A549 (cell line): Measurements from ENCODE around the gene TEAD2. TPM values are rescaled to one million over a fixed set of nuclear protein-coding genes. Genes with fewer than 3 reads are reported as not detected.

Experiments used
- ATAC-seq, 2 experiments: fragments of 200-7000 bp in 1 of 2; fragments of >200 bp in 1 of 2; cut with Nextera tagmentation in 1 of 2; cut with Tn5 transposase in 1 of 2; 3 replicates each; pipeline versions ENCODE4 v1.8.0 to v1.9.1; 2018 to 2020; ENCODE audit warnings: mild to moderate bottlenecking in 1 of 2, moderate library complexity in 1 of 2
- CTCF ChIA-PET: fragments of 300-600 bp; sonication (Branson Sonifier 250); formaldehyde crosslinking; extraction: SDS; loops from one replicate; lab custom pipeline; 2021; ENCODE audit warnings: antibody characterized with exemption, inconsistent platforms; lab: Yijun Ruan, JAX
- POLR2A ChIA-PET: fragments of 350-600 bp; formaldehyde crosslinking; extraction: SDS; loops from one replicate; lab custom pipeline; 2021; ENCODE audit warnings: antibody characterized with exemption, inconsistent platforms; lab: Yijun Ruan, JAX
- DNase-seq, 2 experiments: peaks; one replicate each; pipeline versions ENCODE4 v3.0.0 to v3.0.0-alpha.2; 2011 to 2016; ENCODE audit warnings: low read depth in 1 of 2, low spot score in 1 of 2
- FAIRE-seq: peaks from 2 replicates; lab custom pipeline; 2011; peaks lifted over from hg19 to GRCh38; lab: Jason Lieb, UNC
- H3K27ac ChIP-seq, 2 experiments: fragments of >200 bp; sonication (Bioruptor Twin); formaldehyde crosslinking; 3 replicates each; pipeline ENCODE4 v1.5.1; 2016 to 2017
- H3K4me1 ChIP-seq: fragments of >200 bp; sonication (Bioruptor Twin); formaldehyde crosslinking; 3 replicates; pipeline ENCODE4 v1.6.1; 2016
- H3K4me2 ChIP-seq: fragments of >200 bp; sonication (Bioruptor Twin); formaldehyde crosslinking; 3 replicates; pipeline ENCODE4 v1.6.1; 2016
- H3K4me3 ChIP-seq: fragments of >200 bp; sonication (Bioruptor Twin); formaldehyde crosslinking; 3 replicates; pipeline ENCODE4 v1.5.1; 2016
- H3K9me3 ChIP-seq: fragments of >200 bp; sonication (Bioruptor Twin); formaldehyde crosslinking; 3 replicates; pipeline ENCODE4 v1.6.1; 2016
- BHLHE40 ChIP-seq: IDR thresholded peaks from 2 replicates; pipeline ENCODE4 v1.6.1; 2012; ENCODE audit warnings: low read depth, low read length, inconsistent platforms
- CEBPB ChIP-seq, 2 experiments: fragments of >200 bp in 1 of 2; sonication (Bioruptor Twin) in 1 of 2; formaldehyde crosslinking in 1 of 2; IDR thresholded peaks; 2 replicates each; pipeline ENCODE4 v1.6.1; 2012 to 2016
- CHD2 ChIP-seq: fragments of 150-350 bp; IDR thresholded peaks from 2 replicates; pipeline ENCODE4 v1.6.1; 2014; ENCODE audit warnings: low read length; ENCODE audit not compliant: partially characterized antibody
- HDAC2 ChIP-seq: fragments of 200-600 bp; sonication (generic); IDR thresholded peaks from 2 replicates; pipeline ENCODE4 v1.6.1; 2016
- HOXA7 ChIP-seq: fragments of 250-450 bp; sonication (Bioruptor Pico); IDR thresholded peaks from 2 replicates; pipeline ENCODE4 v1.5.0; 2020; ENCODE audit warnings: mild to moderate bottlenecking, moderate library complexity
- HOXB13 ChIP-seq: fragments of 250-450 bp; sonication (Bioruptor Pico); IDR thresholded peaks from 2 replicates; pipeline ENCODE4 v1.5.0; 2020; ENCODE audit warnings: low read depth, mild to moderate bottlenecking, moderate library complexity
- HOXB5 ChIP-seq: fragments of 250-450 bp; sonication (Bioruptor Pico); IDR thresholded peaks from 2 replicates; pipeline ENCODE4 v1.5.0; 2020; ENCODE audit warnings: mild to moderate bottlenecking, moderate library complexity
- KDM5A ChIP-seq: fragments of 200-600 bp; sonication (generic); IDR thresholded peaks from 2 replicates; pipeline ENCODE4 v1.6.1; 2016; ENCODE audit warnings: antibody characterized with exemption, mild to moderate bottlenecking
- MAZ ChIP-seq: fragments of 150-350 bp; IDR thresholded peaks from 2 replicates; pipeline ENCODE4 v1.6.1; 2014; ENCODE audit warnings: antibody characterized with exemption, low read depth, low read length, borderline replicate concordance
- NPAS2 ChIP-seq: fragments of 250-450 bp; sonication (Bioruptor Pico); IDR thresholded peaks from 2 replicates; pipeline ENCODE4 v1.8.0; 2022; ENCODE audit warnings: mild to moderate bottlenecking, moderate library complexity, borderline replicate concordance
- POLR2A ChIP-seq: IDR thresholded peaks from 2 replicates; pipeline ENCODE4 v1.6.1; 2012; ENCODE audit warnings: mild to moderate bottlenecking, low read length
- POLR2AphosphoS2 ChIP-seq: conservative IDR thresholded peaks from 2 replicates; pipeline ENCODE4 v1.6.1; 2012; ENCODE audit warnings: low read length, improper control_type of control experiment, inconsistent platforms
- RNF2 ChIP-seq: fragments of 200-600 bp; sonication (generic); IDR thresholded peaks from 2 replicates; pipeline ENCODE4 v1.6.1; 2016; ENCODE audit warnings: low read depth, mild to moderate bottlenecking, antibody characterized with exemption, moderate library complexity, borderline replicate concordance
- SMC3 ChIP-seq: fragments of >200 bp; sonication (Bioruptor Twin); formaldehyde crosslinking; IDR thresholded peaks from 3 replicates; pipeline ENCODE4 v1.6.1; 2018; ENCODE audit warnings: inconsistent platforms
- SREBF2 ChIP-seq: fragments of 450-650 bp; IDR thresholded peaks from 2 replicates; pipeline ENCODE4 v1.6.1; 2014; ENCODE audit warnings: mild to moderate bottlenecking, moderate library complexity
- ZC3H11A ChIP-seq: fragments of 450-650 bp; IDR thresholded peaks from 2 replicates; pipeline ENCODE4 v1.6.1; 2014; ENCODE audit warnings: antibody characterized with exemption, mild to moderate bottlenecking
- WGBS: methylation state at CpG from one replicate; pipeline ENCODE4 v1.1.6; 2017; ENCODE audit errors: missing lambda C conversion rate; 5-methylcytosine and 5-hydroxymethylcytosine counted together
- polyA plus RNA-seq, 4 experiments: library from polyadenylated mRNA; depleted of rRNA in 3 of 4; stranded (reverse); fragments of >200 nt; fragmentation: RNase III in 1 of 4; extraction: RNeasy Plus Mini Kit Qiagen cat#74134 plus additional on column Dnase treatment in 1 of 4; gene quantifications; 2 replicates in 3 of 4; 3 replicates in 1 of 4; pipeline ENCODE4 v1.2.3, GENCODE V29; 2011 to 2017
- TF ChIP-seq, protein P1 (sequence below): IDR thresholded peaks from 2 replicates; pipeline ENCODE4 v1.6.1; 2012
- TF ChIP-seq, protein P2 (sequence below): fragments of >200 bp; sonication (Bioruptor Twin); formaldehyde crosslinking; IDR thresholded peaks from 2 replicates; pipeline ENCODE4 v1.6.1; 2016
- TF ChIP-seq, protein P3 (sequence below): fragments of 150-350 bp; IDR thresholded peaks from 2 replicates; pipeline ENCODE4 v1.6.1; 2014; ENCODE audit warnings: low read depth, mild to moderate bottlenecking, low read length
- TF ChIP-seq, protein P4 (sequence below): fragments of >200 bp; sonication (Bioruptor Twin); formaldehyde crosslinking; IDR thresholded peaks from 3 replicates; pipeline ENCODE4 v1.5.1; 2016
- TF ChIP-seq, protein P5 (sequence below): fragments of 250-450 bp; sonication (Bioruptor Pico); IDR thresholded peaks from 2 replicates; pipeline ENCODE4 v1.5.0; 2020; ENCODE audit warnings: low read depth, mild to moderate bottlenecking, moderate library complexity

TEAD2 gene
- polyA plus RNA-seq, 2 of the 4 experiments (the other 2 are of a cell fraction): 15.9 to 25.3 TPM

DNA sequence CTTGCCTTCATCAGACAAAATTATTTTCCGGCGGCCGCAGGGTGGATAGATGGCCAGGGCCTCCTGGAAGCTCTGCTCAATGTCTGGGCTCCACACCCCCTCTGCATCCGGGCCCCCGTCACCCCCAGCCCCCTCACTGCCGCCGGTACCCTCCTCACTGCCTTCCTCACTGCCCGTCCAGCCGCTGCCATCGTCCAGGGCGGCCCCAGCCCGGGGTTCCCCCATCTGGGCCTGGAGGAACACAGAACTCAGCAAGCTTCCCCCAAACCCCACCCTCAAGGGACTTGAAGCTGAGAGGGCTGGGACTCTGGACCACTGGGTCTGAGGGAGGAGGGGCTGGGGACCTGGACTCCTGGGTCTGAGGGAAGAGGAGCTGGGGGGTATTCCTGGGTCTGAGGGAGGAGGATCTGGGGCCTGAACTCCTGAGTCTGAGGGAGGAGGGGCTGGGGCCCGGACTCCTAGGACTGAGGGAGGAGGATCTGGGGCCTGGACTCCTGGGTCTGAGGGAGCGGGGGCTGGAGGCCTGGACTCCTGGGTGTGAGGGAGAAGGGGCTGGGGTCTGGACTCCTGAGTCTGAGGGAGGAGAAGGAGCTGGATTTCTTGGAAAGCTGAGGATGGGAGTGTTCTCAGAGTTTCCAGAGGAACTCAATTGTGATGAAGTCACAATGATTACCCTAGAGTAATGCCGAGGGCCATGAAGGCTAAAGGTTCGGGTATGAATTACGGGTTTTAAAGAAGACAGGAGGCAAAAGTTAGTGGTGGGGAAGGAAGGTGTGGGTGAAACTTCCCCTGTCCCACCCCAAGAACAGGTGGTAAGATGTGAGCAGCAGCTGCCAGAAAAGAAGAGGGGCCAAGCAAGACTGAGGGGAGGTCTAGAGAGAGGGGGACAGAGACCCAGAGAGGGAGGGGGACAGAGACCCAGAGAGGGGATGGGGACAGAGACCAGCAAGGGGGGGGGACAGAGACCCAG lies 2.1 kb downstream of the TEAD2 start:
- Histone ChIP-seq H3K4me2 (peak overlapping the region; percentile 99; the same call in 2 of the 3 replicates), H3K27ac (peak overlapping the region in 1 of 2 experiments; percentile 90; a peak in 3 of 6 replicates), H3K4me3 (no peak overlapping the region), H3K9me3 (no peaks in the 10 kb centered on the region), H3K4me1 (peaks cover 24% of the 10 kb centered on the region)
- ChIA-PET POLR2A (interaction anchor here (0.5 kb wide), 1 partner anchor 38 kb away, joined by 3 read pairs; no protein-coding TSS in a partner anchor), CTCF (interaction anchor here (0.7 to 3.2 kb wide), 8 partner anchors 11 to 134 kb away, joined by 3 to 19 read pairs (median 5); no protein-coding TSS in a partner anchor)
- WGBS: 87% methylated on average over 13 of the region's 17 CpGs
- TF ChIP-seq SMC3 (no peak), CHD2 (no peak), POLR2AphosphoS2 (no peak), SREBF2 (no peak), HOXA7 (CRISPR knock-in tag) (no peak), KDM5A (no peak), HOXB13 (CRISPR knock-in tag) (no peak), HDAC2 (no peak), MAZ (no peak), ZC3H11A (no peak)
- TF ChIP-seq, protein P1, sequence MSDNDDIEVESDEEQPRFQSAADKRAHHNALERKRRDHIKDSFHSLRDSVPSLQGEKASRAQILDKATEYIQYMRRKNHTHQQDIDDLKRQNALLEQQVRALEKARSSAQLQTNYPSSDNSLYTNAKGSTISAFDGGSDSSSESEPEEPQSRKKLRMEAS: no peak
- TF ChIP-seq, protein P2, sequence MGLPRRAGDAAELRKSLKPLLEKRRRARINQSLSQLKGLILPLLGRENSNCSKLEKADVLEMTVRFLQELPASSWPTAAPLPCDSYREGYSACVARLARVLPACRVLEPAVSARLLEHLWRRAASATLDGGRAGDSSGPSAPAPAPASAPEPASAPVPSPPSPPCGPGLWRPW: no peak
- TF ChIP-seq, protein P3, sequence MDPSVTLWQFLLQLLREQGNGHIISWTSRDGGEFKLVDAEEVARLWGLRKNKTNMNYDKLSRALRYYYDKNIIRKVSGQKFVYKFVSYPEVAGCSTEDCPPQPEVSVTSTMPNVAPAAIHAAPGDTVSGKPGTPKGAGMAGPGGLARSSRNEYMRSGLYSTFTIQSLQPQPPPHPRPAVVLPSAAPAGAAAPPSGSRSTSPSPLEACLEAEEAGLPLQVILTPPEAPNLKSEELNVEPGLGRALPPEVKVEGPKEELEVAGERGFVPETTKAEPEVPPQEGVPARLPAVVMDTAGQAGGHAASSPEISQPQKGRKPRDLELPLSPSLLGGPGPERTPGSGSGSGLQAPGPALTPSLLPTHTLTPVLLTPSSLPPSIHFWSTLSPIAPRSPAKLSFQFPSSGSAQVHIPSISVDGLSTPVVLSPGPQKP: no peak
- FAIRE-seq: no peak
- ATAC-seq: no peak
- DNase-seq: no peak

DNA sequence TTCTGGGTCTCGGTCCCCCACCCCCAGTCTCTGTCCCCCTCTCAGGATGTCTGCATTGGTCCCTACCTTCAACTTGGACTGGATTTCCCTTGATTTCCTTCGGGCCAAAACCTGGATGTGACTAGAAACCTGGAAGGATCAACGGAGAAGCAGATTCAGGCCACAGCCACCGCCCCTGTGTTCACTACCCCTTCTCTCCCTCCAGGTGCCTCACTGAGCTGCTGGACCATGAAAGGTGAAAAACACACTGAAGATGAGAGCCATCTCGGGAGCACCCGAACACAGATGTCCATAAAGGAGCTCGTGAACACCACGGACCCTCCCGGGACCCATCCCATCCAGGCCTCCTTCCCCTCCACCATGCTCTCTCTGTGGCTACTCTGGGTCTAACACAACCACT lies 5.0 kb downstream of the TEAD2 start:
- Histone ChIP-seq H3K27ac (no peak overlapping the region), H3K9me3 (no peaks in the 10 kb centered on the region), H3K4me2 (no peak overlapping the region), H3K4me1 (peaks cover 13% of the 10 kb centered on the region; the same call in 2 of the 3 replicates)
- 89% methylated on average over 9 of the region's 9 CpGs for WGBS
- FAIRE-seq: no peak
- no peak for DNase-seq
- POLR2A ChIA-PET: no interaction called here
- TF ChIP-seq POLR2A (no peak), CEBPB (IDR thresholded peaks at IDR 0.05) (no peak), RNF2 (no peak), NPAS2 (CRISPR knock-in tag) (no peak), BHLHE40 (no peak), HOXB5 (CRISPR knock-in tag) (no peak)
- TF ChIP-seq, protein P4, sequence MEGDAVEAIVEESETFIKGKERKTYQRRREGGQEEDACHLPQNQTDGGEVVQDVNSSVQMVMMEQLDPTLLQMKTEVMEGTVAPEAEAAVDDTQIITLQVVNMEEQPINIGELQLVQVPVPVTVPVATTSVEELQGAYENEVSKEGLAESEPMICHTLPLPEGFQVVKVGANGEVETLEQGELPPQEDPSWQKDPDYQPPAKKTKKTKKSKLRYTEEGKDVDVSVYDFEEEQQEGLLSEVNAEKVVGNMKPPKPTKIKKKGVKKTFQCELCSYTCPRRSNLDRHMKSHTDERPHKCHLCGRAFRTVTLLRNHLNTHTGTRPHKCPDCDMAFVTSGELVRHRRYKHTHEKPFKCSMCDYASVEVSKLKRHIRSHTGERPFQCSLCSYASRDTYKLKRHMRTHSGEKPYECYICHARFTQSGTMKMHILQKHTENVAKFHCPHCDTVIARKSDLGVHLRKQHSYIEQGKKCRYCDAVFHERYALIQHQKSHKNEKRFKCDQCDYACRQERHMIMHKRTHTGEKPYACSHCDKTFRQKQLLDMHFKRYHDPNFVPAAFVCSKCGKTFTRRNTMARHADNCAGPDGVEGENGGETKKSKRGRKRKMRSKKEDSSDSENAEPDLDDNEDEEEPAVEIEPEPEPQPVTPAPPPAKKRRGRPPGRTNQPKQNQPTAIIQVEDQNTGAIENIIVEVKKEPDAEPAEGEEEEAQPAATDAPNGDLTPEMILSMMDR: no peak
- TF ChIP-seq, protein P5, sequence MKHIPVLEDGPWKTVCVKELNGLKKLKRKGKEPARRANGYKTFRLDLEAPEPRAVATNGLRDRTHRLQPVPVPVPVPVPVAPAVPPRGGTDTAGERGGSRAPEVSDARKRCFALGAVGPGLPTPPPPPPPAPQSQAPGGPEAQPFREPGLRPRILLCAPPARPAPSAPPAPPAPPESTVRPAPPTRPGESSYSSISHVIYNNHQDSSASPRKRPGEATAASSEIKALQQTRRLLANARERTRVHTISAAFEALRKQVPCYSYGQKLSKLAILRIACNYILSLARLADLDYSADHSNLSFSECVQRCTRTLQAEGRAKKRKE: no peak
- TF ChIP-seq, all 56 proteins: peak for 0
- no peak for ATAC-seq
- H3K4me3 ChIP-seq: no peak overlapping the region
- CTCF ChIA-PET: interaction anchor here (1.0 kb wide), 1 partner anchor 56 kb away, joined by 3 read pairs; no protein-coding TSS in a partner anchor
